Vagina (tissue), 2 donors: Measurements from ENCODE around the gene RTL1.

ENCODE experiments used
- CTCF ChIP-seq, 3 experiments: fragments of 450-650 bp in 2 of 3; fragments of 200-600 bp in 1 of 3; sonication (generic) in 1 of 3; IDR thresholded peaks; one replicate each; pipeline ENCODE4 v1.5.1; 2017 to 2019; ENCODE audit warnings: antibody characterized with exemption in 3 of 3, mild to moderate bottlenecking in 2 of 3, moderate library complexity in 2 of 3
- POLR2A ChIP-seq, 2 donors: fragments of 450-650 bp; IDR thresholded peaks; one replicate each; pipeline ENCODE4 v1.6.1; 2017; ENCODE audit warnings: antibody characterized with exemption in 2 of 2, mild to moderate bottlenecking in 2 of 2, moderate library complexity in 2 of 2
- POLR2AphosphoS5 ChIP-seq, 2 donors: sonication (generic); formaldehyde crosslinking; IDR thresholded peaks; one replicate each; pipeline ENCODE4 v1.9.0; 2017; ENCODE audit warnings: antibody characterized with exemption in 2 of 2, mild to moderate bottlenecking in 2 of 2, low read depth in 1 of 2; ENCODE audit not compliant: insufficient read depth in 1 of 2

GRCh38 chr14:100851946-100852620, 51.4 kb downstream of the RTL1 start:
- TF ChIP-seq CTCF (IDR thresholded peaks at IDR 0.05) (no peak), POLR2A (IDR thresholded peaks at IDR 0.05) (no peak), POLR2AphosphoS5 (IDR thresholded peaks at IDR 0.05; ENCODE audit: insufficient read depth in 1 of 2, low read depth in 1 of 2) (no peak)
